ENCODE results near the gene AUP1. TPM values are rescaled to one million over a fixed set of nuclear protein-coding genes. Genes with fewer than 3 reads are reported as not detected.

Gene AUP1
- total RNA-seq, 1 experiment from 2014 or later = 91.5 TPM

DNA sequence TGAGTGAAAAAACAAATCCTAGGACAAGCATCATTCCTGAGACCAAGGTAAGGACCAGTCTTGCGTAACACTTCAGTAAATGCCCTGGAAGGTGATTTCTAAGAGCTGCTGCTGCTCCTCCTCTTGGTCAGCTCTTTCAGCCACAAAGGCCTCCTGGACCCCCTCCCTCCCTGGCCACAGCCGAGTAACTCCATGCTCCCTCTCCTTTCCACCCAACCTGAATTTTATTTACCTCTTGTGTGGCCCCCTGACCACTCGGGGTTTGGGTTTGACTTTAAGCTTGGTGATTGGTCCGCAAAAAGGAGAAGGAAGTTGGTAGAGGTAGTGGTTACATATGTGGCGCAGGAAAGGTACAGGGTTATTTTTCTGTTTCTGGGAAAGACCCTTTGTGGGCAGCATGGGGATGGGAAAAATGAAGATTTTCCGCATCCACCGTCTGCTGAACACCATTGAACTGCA, 9.4 kb upstream of the AUP1 start:
- no peak overlapping the region for H3K18ac ChIP-seq (ENCODE audit: insufficient read length, low read depth, low read length)
- H4K20me1 ChIP-seq (ENCODE audit: control insufficient read depth, insufficient read depth, insufficient read length) = no peaks in the 10 kb centered on the region
- H2BK20ac ChIP-seq (ENCODE audit: low read depth, low read length, poor library complexity, severe bottlenecking) = no peak overlapping the region
- no peaks in the 10 kb centered on the region for H3K27me3 ChIP-seq (ENCODE audit: insufficient read depth, low read length)
- H4K8ac ChIP-seq (replicated peaks; ENCODE audit: insufficient read length, low read depth, low read length) = no peak overlapping the region
- H3K27ac ChIP-seq (ENCODE audit: insufficient read length, low read depth, low read length) = no peak overlapping the region
- no peak overlapping the region; a peak in 1 of 7 replicates for H3K27ac Mint-ChIP-seq
- no peaks in the 10 kb centered on the region for H3K23me2 ChIP-seq (ENCODE audit: insufficient read length, low read depth, low read length, poor library complexity, severe bottlenecking)
- no peak overlapping the region for H3K14ac ChIP-seq (ENCODE audit: insufficient read depth, low read length)
- no peaks in the 10 kb centered on the region for H3K27me3 Mint-ChIP-seq (ENCODE audit: low read depth)
- no peak overlapping the region for H3K9ac ChIP-seq (ENCODE audit: extremely low read depth, insufficient read length, low read length)
- no peak overlapping the region for H2BK12ac ChIP-seq (ENCODE audit: insufficient read length, low read depth, low read length)
- H2AK5ac ChIP-seq (ENCODE audit: insufficient read length, low read length) = no peak overlapping the region
- no peaks in the 10 kb centered on the region for H3K9me3 Mint-ChIP-seq
- no peaks in the 10 kb centered on the region for H3K9me3 ChIP-seq (ENCODE audit: control insufficient read depth, low read depth, low read length)
- no peak overlapping the region for H2BK15ac ChIP-seq (ENCODE audit: low read depth, low read length)
- H3K4me3 Mint-ChIP-seq = no peak overlapping the region
- no peaks in the 10 kb centered on the region for H3K4me1 ChIP-seq (ENCODE audit: insufficient read depth, low read length)
- no peaks in the 10 kb centered on the region for H3K79me1 ChIP-seq (ENCODE audit: insufficient read depth, low read depth, low read length, poor library complexity, severe bottlenecking)
- no peaks in the 10 kb centered on the region for H3K79me2 ChIP-seq (ENCODE audit: insufficient read depth, low read length)
- H4K91ac ChIP-seq (ENCODE audit: insufficient read length, low read depth, low read length) = no peak overlapping the region
- H3K4ac ChIP-seq (ENCODE audit: low read depth, low read length) = no peak overlapping the region
- H2BK5ac ChIP-seq (ENCODE audit: insufficient read length, low read length) = no peak overlapping the region
- no CpG with 5 or more reads among the region's 7 CpGs for WGBS (ENCODE audit: extremely low coverage, insufficient read length, low lambda C conversion rate)
- H2BK120ac ChIP-seq (ENCODE audit: low read depth, low read length, poor library complexity, severe bottlenecking) = no peak overlapping the region
- H3K4me1 Mint-ChIP-seq = peaks cover 3 to 9% of the 10 kb centered on the region in 2 experiments; a peak in 1 of 4 replicates
- H4K5ac ChIP-seq (ENCODE audit: insufficient read length, low read depth, low read length) = no peak overlapping the region
- H3K4me2 ChIP-seq (ENCODE audit: insufficient read depth, insufficient read length, low read length) = no peak overlapping the region
- no peak overlapping the region for H3K23ac ChIP-seq (ENCODE audit: insufficient read length, low read depth, low read length)
- H3K36me3 Mint-ChIP-seq (ENCODE audit: insufficient read depth in 1 of 3, low read depth in 3 of 3) = peaks cover 2 to 10% (median 3%) of the 10 kb centered on the region in 3 experiments; a peak in 3 of 7 replicates
- H3T11ph ChIP-seq (ENCODE audit: low read length) = no peak overlapping the region
- H2AFZ ChIP-seq (ENCODE audit: low read length) = no peak overlapping the region
- DNase-seq = no peak
- TF ChIP-seq, protein P1, sequence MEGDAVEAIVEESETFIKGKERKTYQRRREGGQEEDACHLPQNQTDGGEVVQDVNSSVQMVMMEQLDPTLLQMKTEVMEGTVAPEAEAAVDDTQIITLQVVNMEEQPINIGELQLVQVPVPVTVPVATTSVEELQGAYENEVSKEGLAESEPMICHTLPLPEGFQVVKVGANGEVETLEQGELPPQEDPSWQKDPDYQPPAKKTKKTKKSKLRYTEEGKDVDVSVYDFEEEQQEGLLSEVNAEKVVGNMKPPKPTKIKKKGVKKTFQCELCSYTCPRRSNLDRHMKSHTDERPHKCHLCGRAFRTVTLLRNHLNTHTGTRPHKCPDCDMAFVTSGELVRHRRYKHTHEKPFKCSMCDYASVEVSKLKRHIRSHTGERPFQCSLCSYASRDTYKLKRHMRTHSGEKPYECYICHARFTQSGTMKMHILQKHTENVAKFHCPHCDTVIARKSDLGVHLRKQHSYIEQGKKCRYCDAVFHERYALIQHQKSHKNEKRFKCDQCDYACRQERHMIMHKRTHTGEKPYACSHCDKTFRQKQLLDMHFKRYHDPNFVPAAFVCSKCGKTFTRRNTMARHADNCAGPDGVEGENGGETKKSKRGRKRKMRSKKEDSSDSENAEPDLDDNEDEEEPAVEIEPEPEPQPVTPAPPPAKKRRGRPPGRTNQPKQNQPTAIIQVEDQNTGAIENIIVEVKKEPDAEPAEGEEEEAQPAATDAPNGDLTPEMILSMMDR (conservative IDR thresholded peaks at IDR 0.05) = no peak
- no peak overlapping the region for H3K56ac ChIP-seq (ENCODE audit: insufficient read length, low read depth, low read length)

Data from H9 (cell line).